CD4-positive, alpha-beta T cell (primary cell): ENCODE results near the gene CA7. TPM values are rescaled to one million over a fixed set of nuclear protein-coding genes. Genes with fewer than 3 reads are reported as not detected.

Experiments used
- ATAC-seq: fragments of 200-7000 bp; cut with Tn5 transposase; one replicate; pipeline ENCODE4 v1.10.0; 2022; ENCODE audit warnings: mild to moderate bottlenecking; ENCODE audit not compliant: poor library complexity
- CTCF ChIA-PET: fragments of 350-600 bp; sonication (Branson Sonifier 250); formaldehyde crosslinking; loops from one replicate; lab custom pipeline; 2021; ENCODE audit warnings: antibody characterized with exemption, inconsistent platforms; lab: Charles Lee
- POLR2A ChIA-PET: fragments of 350-600 bp; sonication (Branson Sonifier 250); formaldehyde crosslinking; loops from one replicate; lab custom pipeline; 2021; ENCODE audit warnings: antibody characterized with exemption, inconsistent platforms; lab: Charles Lee
- DNase-seq, 14 experiments: peaks; one replicate each; pipeline ENCODE4 v3.0.0-alpha.2; 2013 to 2020; ENCODE audit warnings: mixed read lengths in 2 of 14
- H3K27ac ChIP-seq, 2 donors: one replicate each; pipeline versions ENCODE4 v1.5.1 to v1.7.0; 2013; ENCODE audit warnings: low read length in 2 of 2, low read depth in 1 of 2, mild to moderate bottlenecking in 1 of 2
- H3K27me3 ChIP-seq, 2 experiments: 1 replicate in 1 of 2; 2 replicates in 1 of 2; pipeline versions ENCODE4 v1.6.1 to v1.7.0; 2013; ENCODE audit warnings: low read length in 2 of 2, control low read depth in 1 of 2, mild to moderate bottlenecking in 1 of 2, moderate library complexity in 1 of 2; ENCODE audit not compliant: insufficient read depth in 2 of 2, control insufficient read depth in 1 of 2
- H3K36me3 ChIP-seq: one replicate; pipeline ENCODE4 v1.6.1; 2013; ENCODE audit warnings: low read length, control low read depth; ENCODE audit not compliant: insufficient read depth
- H3K4me1 ChIP-seq: one replicate; pipeline ENCODE4 v1.6.1; 2013; ENCODE audit warnings: low read length, control low read depth; ENCODE audit not compliant: insufficient read depth
- H3K4me3 ChIP-seq: one replicate; pipeline ENCODE4 v1.5.1; 2013; ENCODE audit warnings: mild to moderate bottlenecking, low read length, moderate library complexity
- H3K9me3 ChIP-seq, 2 experiments: 1 replicate in 1 of 2; 2 replicates in 1 of 2; pipeline versions ENCODE4 v1.6.1 to v1.7.0; 2013; ENCODE audit warnings: low read length in 2 of 2, mild to moderate bottlenecking in 2 of 2, control low read depth in 1 of 2, moderate library complexity in 1 of 2; ENCODE audit not compliant: control insufficient read depth in 1 of 2, insufficient read depth in 1 of 2
- H3K27ac Mint-ChIP-seq: one replicate; pipeline ENCODE4 v1.8.0; 2020; ENCODE audit warnings: mixed read lengths
- H3K27me3 Mint-ChIP-seq: one replicate; pipeline ENCODE4 v1.8.0; 2021; ENCODE audit warnings: mixed read lengths
- H3K36me3 Mint-ChIP-seq: one replicate; pipeline ENCODE4 v1.8.0; 2021; ENCODE audit warnings: low read depth, mixed read lengths
- H3K4me1 Mint-ChIP-seq: one replicate; pipeline ENCODE4 v1.8.0; 2021; ENCODE audit warnings: low read depth, mixed read lengths
- H3K4me3 Mint-ChIP-seq: one replicate; pipeline ENCODE4 v1.8.0; 2020; ENCODE audit warnings: mild to moderate bottlenecking, mixed read lengths
- H3K9me3 Mint-ChIP-seq: one replicate; pipeline ENCODE4 v1.8.0; 2020; ENCODE audit warnings: mixed read lengths
- intact Hi-C, 2 experiments: fragments of 100-400 bp; cut with DNase I in 1 of 2; cut with micrococcal nuclease in 1 of 2; formaldehyde crosslinking; loops; one replicate each; pipeline versions ENCODE4 v1.15.1 to v1.9.0; 2023 to 2025; cut with DNase I, micrococcal nuclease
- total RNA-seq, 174 experiments: library from RNA in 2 of 174; stranded (reverse) in 2 of 174; gene quantifications; one replicate each; pipeline ENCODE4 v1.2.3 and lab custom pipeline; 2021 to 2026
- TF ChIP-seq, protein P1 (sequence below): fragments of 200-600 bp; IDR thresholded peaks from one replicate; pipeline ENCODE4 v1.8.0; 2022; ENCODE audit warnings: antibody characterized with exemption, mild to moderate bottlenecking

Gene CA7
- total RNA-seq, 2 experiments from 2014 or later, result not detected

DNA sequence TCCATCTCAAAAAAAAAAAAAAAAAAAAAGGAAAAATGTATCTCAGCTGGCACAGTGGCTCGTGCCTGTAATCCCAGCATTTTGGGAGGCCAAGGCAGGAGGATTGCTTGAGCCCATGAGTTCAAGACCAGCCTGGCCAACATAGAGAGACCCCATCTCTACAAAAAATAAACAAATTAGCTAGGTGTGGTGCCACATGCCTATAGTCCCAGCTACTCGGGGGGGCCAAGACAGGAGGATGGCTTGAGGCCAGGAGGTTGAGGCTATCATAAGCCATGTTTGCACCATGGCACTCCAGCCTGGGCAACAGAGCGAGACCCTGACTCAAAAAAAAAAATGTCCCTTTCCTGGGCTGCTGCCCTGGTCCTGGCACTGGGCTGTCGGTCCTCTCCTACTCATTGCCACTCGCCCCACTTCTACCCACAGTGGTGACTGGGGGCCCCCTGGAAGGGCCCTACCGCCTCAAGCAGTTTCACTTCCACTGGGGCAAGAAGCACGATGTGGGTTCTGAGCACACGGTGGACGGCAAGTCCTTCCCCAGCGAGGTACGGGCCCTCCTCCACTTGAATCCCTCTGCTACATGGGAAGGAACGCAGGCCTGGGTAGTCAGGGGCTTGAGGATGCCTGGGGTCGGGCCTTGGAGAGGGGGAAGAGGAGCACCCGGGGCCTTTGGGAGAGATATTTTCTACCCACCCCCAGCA lies 6.1 kb downstream of the CA7 start:
- no peaks in the 10 kb centered on the region for H3K9me3 Mint-ChIP-seq
- peaks cover 4% of the 10 kb centered on the region for H3K4me1 Mint-ChIP-seq
- intact Hi-C loops, result no loop called here
- H3K27me3 ChIP-seq, result peaks cover 18 to 19% of the 10 kb centered on the region in 2 experiments
- TF ChIP-seq, protein P1, sequence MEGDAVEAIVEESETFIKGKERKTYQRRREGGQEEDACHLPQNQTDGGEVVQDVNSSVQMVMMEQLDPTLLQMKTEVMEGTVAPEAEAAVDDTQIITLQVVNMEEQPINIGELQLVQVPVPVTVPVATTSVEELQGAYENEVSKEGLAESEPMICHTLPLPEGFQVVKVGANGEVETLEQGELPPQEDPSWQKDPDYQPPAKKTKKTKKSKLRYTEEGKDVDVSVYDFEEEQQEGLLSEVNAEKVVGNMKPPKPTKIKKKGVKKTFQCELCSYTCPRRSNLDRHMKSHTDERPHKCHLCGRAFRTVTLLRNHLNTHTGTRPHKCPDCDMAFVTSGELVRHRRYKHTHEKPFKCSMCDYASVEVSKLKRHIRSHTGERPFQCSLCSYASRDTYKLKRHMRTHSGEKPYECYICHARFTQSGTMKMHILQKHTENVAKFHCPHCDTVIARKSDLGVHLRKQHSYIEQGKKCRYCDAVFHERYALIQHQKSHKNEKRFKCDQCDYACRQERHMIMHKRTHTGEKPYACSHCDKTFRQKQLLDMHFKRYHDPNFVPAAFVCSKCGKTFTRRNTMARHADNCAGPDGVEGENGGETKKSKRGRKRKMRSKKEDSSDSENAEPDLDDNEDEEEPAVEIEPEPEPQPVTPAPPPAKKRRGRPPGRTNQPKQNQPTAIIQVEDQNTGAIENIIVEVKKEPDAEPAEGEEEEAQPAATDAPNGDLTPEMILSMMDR, result no peak
- H3K27ac ChIP-seq, result no peak overlapping the region
- H3K4me3 Mint-ChIP-seq, result no peak overlapping the region
- H3K4me1 ChIP-seq, result no peaks in the 10 kb centered on the region
- H3K27me3 Mint-ChIP-seq, result peaks cover 29% of the 10 kb centered on the region
- DNase-seq (no peak), ATAC-seq (no peak)
- no peak overlapping the region for H3K27ac Mint-ChIP-seq
- ChIA-PET CTCF (no interaction called here), POLR2A (interaction anchor here (1.1 to 1.6 kb wide), 2 partner anchors 20 to 31 kb away, joined by 4 read pairs; partner anchors contain the start of gene NAE1)
- H3K36me3 ChIP-seq, result no peaks in the 10 kb centered on the region
- no peaks in the 10 kb centered on the region for H3K36me3 Mint-ChIP-seq
- no peaks in the 10 kb centered on the region for H3K9me3 ChIP-seq
- H3K4me3 ChIP-seq, result no peak overlapping the region

DNA sequence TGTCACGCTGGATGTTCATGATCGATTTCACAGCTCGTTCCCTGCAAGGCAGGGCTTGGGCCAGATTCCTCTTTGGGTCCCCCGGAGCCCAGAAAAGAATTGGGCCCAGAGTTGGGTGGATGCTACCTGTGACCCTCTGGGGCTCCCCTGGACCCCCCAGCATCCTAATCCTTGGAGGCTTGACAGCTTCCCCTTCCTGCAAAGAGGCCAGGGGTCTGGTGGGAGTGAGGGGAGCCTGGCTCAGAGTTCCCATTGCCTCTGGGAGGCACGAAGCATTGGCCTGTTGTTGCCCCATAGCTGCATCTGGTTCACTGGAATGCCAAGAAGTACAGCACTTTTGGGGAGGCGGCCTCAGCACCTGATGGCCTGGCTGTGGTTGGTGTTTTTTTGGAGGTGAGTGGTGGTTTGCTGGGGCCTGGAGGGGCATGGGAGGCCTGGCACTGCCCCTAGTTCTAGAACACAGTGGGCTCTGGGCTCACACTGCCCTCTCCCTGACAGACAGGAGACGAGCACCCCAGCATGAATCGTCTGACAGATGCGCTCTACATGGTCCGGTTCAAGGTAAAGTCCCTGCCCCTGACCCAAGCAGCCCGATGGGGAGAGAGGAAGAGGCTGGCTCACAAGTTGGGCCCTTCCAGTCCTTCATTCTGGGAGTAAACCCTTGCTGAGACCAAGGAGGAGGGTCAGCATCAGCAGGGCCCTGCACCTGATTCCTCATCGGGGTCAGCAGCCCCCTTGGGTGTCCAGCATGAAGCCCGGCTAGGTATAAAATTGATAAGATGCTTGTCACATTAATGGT lies 7.2 kb downstream of the CA7 start:
- TF ChIP-seq, protein P1, result no peak
- H3K4me3 ChIP-seq, result no peak overlapping the region
- H3K36me3 Mint-ChIP-seq, result no peaks in the 10 kb centered on the region
- H3K9me3 Mint-ChIP-seq, result no peaks in the 10 kb centered on the region
- peaks cover 18% of the 10 kb centered on the region for H3K27me3 Mint-ChIP-seq
- ChIA-PET CTCF (no interaction called here), POLR2A (interaction anchor here (1.1 kb wide), 1 partner anchor 21 kb away, joined by 4 read pairs; the partner anchor contains the start of gene NAE1)
- H3K9me3 ChIP-seq, result no peaks in the 10 kb centered on the region
- ATAC-seq (no peak), DNase-seq (no peak)
- H3K27ac Mint-ChIP-seq, result no peak overlapping the region
- no peaks in the 10 kb centered on the region for H3K4me1 ChIP-seq
- no peak overlapping the region for H3K27ac ChIP-seq
- intact Hi-C loops, result no loop called here
- no peaks in the 10 kb centered on the region for H3K4me1 Mint-ChIP-seq
- no peaks in the 10 kb centered on the region for H3K36me3 ChIP-seq
- H3K4me3 Mint-ChIP-seq, result no peak overlapping the region
- peaks cover 8 to 9% of the 10 kb centered on the region in 2 experiments for H3K27me3 ChIP-seq

DNA sequence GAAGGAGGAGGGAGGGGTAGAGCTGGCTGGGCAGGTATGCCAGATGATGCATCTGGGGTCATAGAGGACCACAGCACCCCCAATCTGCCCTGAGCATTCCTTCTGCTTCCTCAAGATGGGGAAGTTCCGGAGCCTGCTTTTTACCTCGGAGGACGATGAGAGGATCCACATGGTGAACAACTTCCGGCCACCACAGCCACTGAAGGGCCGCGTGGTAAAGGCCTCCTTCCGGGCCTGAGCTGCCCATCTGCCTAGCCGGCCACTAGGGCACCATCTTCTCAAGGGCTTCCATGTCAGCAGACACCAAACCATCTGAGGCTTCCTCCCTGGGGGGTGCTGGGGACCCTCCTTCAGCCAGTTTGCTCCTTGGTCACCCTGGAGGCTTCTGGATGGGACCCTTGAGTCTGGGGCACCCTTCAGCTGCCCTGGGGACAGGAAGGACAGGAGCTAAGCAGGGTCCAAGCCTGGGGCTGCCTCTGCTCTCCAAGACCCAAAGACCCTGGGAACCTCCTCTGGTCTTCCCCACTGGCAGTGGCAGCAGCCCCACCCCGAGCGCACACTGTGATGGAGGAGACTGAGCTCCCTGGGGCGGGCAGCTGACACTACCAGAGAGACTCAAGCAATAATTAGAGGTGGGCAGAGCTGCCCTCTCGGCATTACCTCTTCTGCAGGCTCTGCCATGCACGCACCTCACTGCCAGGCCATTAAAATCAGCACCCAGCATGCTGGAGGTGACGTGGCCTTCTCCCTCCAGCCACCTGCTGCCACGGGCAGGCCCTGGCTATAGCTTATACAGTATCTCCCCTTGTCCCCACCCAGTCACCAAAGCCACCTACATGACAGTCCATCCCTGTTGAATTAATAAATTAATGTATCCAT lies 9.3 kb downstream of the CA7 start:
- intact Hi-C loops, result no loop called here
- ATAC-seq, result no peak

More for the DNA sequence above, 9.3 kb downstream of the CA7 start:
- ChIA-PET POLR2A (no interaction called here), CTCF (no interaction called here)
- Mint-ChIP-seq H3K27ac (no peak overlapping the region), H3K9me3 (no peaks in the 10 kb centered on the region), H3K4me1 (no peaks in the 10 kb centered on the region), H3K27me3 (peaks cover under 1% of the 10 kb centered on the region), H3K4me3 (no peak overlapping the region), H3K36me3 (no peaks in the 10 kb centered on the region)
- DNase-seq, result no peak
- Histone ChIP-seq H3K27me3 (peaks cover 0 to 1% of the 10 kb centered on the region in 2 experiments), H3K9me3 (no peaks in the 10 kb centered on the region), H3K27ac (no peak overlapping the region), H3K4me3 (no peak overlapping the region), H3K36me3 (no peaks in the 10 kb centered on the region), H3K4me1 (no peaks in the 10 kb centered on the region)
- TF ChIP-seq, protein P1, result no peak
